ENCODE data around the gene SLC25A22.

The SLC25A22 gene

GRCh38 chr11:765802-766091 is 32.3 kb downstream of the SLC25A22 start:
- no peak overlapping the region for H3K4me3 ChIP-seq (ENCODE audit: low read depth, low read length)
- no peak for TF ChIP-seq POLR2A (IDR thresholded peaks at IDR 0.05; ENCODE audit: extremely low read depth, insufficient read length)
- TF ChIP-seq MYC (IDR thresholded peaks at IDR 0.05; ENCODE audit: low read depth, low read length): no peak
- TF ChIP-seq MAX (IDR thresholded peaks at IDR 0.05; ENCODE audit: low read depth, low read length): no peak
- TF ChIP-seq, protein P1, sequence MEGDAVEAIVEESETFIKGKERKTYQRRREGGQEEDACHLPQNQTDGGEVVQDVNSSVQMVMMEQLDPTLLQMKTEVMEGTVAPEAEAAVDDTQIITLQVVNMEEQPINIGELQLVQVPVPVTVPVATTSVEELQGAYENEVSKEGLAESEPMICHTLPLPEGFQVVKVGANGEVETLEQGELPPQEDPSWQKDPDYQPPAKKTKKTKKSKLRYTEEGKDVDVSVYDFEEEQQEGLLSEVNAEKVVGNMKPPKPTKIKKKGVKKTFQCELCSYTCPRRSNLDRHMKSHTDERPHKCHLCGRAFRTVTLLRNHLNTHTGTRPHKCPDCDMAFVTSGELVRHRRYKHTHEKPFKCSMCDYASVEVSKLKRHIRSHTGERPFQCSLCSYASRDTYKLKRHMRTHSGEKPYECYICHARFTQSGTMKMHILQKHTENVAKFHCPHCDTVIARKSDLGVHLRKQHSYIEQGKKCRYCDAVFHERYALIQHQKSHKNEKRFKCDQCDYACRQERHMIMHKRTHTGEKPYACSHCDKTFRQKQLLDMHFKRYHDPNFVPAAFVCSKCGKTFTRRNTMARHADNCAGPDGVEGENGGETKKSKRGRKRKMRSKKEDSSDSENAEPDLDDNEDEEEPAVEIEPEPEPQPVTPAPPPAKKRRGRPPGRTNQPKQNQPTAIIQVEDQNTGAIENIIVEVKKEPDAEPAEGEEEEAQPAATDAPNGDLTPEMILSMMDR (IDR thresholded peaks at IDR 0.05; ENCODE audit: low read depth, low read length): no peak
- DNase-seq (ENCODE audit: low read depth): no peak

DNA sequence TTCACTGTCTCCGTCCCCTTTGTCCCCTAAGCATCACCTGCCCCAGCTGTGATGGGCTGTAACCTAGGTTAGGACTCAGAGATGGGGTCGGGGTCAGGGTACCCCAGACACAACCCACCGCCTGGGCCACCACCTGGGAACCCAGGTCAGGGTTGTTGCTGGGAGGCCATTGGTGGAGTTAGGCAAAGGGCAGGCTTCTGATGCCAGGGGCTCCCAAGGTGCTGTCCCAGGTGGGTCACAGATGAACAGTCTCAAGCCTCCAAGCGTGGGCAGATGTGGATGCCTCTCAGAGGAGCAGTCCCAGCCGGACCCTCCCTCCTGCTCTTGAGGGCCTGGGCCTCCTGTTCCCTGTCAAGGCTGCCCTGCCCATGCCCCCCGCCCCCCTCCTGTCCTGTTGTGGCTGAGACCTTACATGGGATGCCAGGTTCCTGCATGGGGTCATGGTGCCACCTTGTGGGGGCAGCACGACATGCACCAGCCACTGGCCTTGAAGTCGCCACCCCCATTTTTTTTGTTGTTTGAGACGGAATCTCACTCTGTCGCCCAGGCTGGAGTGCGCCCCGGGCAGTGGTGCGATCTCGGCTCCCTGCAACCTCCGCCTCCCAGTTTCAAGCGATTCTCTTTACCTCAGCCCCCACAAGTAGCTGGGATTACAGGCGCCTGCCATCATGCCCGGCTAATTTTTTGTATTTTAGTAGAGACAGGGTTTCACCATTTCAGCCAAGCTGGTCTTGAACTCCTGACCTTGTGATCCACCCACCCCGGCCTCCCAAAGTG is 32.9 kb downstream of the SLC25A22 start:
- no peak overlapping the region for H3K4me3 ChIP-seq (ENCODE audit: low read depth, low read length)
- TF ChIP-seq, protein P1 (IDR thresholded peaks at IDR 0.05; ENCODE audit: low read depth, low read length): peak; percentile 61
- TF ChIP-seq MYC (IDR thresholded peaks at IDR 0.05; ENCODE audit: low read depth, low read length) (0 out of 2 replicates have a peak, but pooled peaks have one; percentile 25), POLR2A (IDR thresholded peaks at IDR 0.05; ENCODE audit: extremely low read depth, insufficient read length) (peak; percentile 18), MAX (IDR thresholded peaks at IDR 0.05; ENCODE audit: low read depth, low read length) (peak; percentile 47)
- peak; percentile 74 for DNase-seq (ENCODE audit: low read depth)

- no peak overlapping the region for H3K4me3 ChIP-seq (ENCODE audit: low read depth, low read length)
- no peak for DNase-seq (ENCODE audit: low read depth)
- TF ChIP-seq MYC (IDR thresholded peaks at IDR 0.05; ENCODE audit: low read depth, low read length): no peak
These were observed 33.6 kb downstream of the SLC25A22 start for GRCh38 chr11:764322-765024.

DNA sequence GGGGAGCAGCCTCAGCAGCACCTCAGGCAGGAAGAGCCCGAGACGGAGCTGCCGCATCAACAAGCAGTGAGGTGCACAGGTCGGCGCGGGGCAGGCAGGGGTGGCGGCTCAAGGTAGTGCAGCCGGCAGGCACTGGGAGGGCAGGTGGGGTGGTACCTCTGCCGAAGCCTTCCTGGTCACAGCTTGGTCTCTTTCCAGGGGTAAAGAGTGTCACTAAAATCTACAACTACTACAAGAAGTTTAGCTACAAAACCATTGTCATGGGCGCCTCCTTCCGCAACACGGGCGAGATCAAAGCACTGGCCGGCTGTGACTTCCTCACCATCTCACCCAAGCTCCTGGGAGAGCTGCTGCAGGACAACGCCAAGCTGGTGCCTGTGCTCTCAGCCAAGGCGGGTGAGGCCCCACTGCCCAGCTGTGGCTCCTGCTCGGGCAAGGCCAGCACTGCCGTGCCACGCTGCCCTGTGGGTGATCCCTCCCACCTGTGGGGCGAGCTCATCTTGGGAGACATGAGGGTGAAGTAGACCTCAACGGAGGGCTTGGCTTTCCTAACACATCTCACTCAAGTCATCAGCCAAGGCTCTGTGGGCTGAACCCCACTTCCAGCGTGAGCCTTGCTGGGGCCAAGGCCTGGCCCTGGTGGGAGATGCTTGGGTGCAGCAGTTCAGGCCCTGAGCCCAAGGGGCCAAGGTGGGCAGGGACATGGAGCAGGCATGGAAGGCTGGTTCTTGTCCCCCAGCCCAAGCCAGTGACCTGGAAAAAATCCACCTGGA is 34.3 kb downstream of the SLC25A22 start:
- no peak overlapping the region for H3K4me3 ChIP-seq (ENCODE audit: low read depth, low read length)
- TF ChIP-seq POLR2A (IDR thresholded peaks at IDR 0.05; ENCODE audit: extremely low read depth, insufficient read length) (peak; percentile 23), MYC (IDR thresholded peaks at IDR 0.05; ENCODE audit: low read depth, low read length) (no peak)
- DNase-seq (ENCODE audit: low read depth): no peak

DNA sequence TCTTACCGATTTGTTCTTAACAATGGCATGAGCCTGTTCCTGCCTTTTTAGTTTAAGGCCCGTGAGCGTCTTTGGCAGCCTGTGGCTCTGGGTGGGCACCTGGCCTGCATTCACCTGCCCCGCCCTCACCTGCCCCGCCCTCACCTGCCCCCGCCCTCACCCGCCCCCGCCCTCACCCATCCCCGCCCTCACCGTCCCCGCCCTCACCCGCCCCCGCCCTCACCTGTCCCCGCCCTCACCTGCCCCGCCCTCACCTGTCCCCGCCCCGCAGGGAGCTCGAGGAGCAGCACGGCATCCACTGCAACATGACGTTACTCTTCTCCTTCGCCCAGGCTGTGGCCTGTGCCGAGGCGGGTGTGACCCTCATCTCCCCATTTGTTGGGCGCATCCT is 35.0 kb downstream of the SLC25A22 start:
- TF ChIP-seq POLR2A (IDR thresholded peaks at IDR 0.05; ENCODE audit: extremely low read depth, insufficient read length) (no peak), MYC (IDR thresholded peaks at IDR 0.05; ENCODE audit: low read depth, low read length) (no peak), MAX (IDR thresholded peaks at IDR 0.05; ENCODE audit: low read depth, low read length) (no peak)
- TF ChIP-seq, protein P1 (IDR thresholded peaks at IDR 0.05; ENCODE audit: low read depth, low read length): no peak
- H3K4me3 ChIP-seq (ENCODE audit: low read depth, low read length): no peak overlapping the region
- no peak for DNase-seq (ENCODE audit: low read depth)

- TF ChIP-seq, protein P1 (IDR thresholded peaks at IDR 0.05; ENCODE audit: low read depth, low read length): peak; percentile 37
- TF ChIP-seq MYC (IDR thresholded peaks at IDR 0.05; ENCODE audit: low read depth, low read length) (peak; percentile 56; the same call in 1 of the 2 replicates), MAX (IDR thresholded peaks at IDR 0.05; ENCODE audit: low read depth, low read length) (peak; percentile 78), POLR2A (IDR thresholded peaks at IDR 0.05; ENCODE audit: extremely low read depth, insufficient read length) (no peak)
- DNase-seq (ENCODE audit: low read depth): peak; percentile 76
These were observed 35.5 kb downstream of the SLC25A22 start for GRCh38 chr11:762421-763072.

More at GRCh38 chr11:762421-763072, 35.5 kb downstream of the SLC25A22 start:
- H3K4me3 ChIP-seq (ENCODE audit: low read depth, low read length): no peak overlapping the region
